ENCODE measurements around the gene RASA2. TPM values are rescaled to one million over a fixed set of nuclear protein-coding genes. Genes with fewer than 3 reads are reported as not detected.

Gene RASA2
- total and polyA plus RNA-seq, 2 of the 8 experiments (the other 6 are each of a cell fraction or from before 2014, with no cell fraction given) = 3.5 to 15.9 TPM

GRCh38 chr3:141507392-141508066 lies 20.7 kb downstream of the RASA2 start:
- H2AFZ ChIP-seq (ENCODE audit: low read length) = no peak overlapping the region
- POLR2A ChIA-PET (ENCODE audit: partially characterized antibody) = no interaction called here
- no peak overlapping the region for H2BK12ac ChIP-seq (ENCODE audit: low read depth, low read length)
- H3K79me1 ChIP-seq (ENCODE audit: low read depth, low read length) = peaks cover 2% of the 10 kb centered on the region
- H4K20me1 ChIP-seq (replicated peaks in 1 of 2; ENCODE audit: control insufficient read depth in 1 of 2, insufficient read depth in 2 of 2, low read length in 2 of 2) = peaks cover 0 to 8% of the 10 kb centered on the region in 2 experiments
- no peak overlapping the region for H2BK5ac ChIP-seq (ENCODE audit: low read depth, low read length)
- H2BK120ac ChIP-seq (replicated peaks; ENCODE audit: low read depth, low read length) = no peak overlapping the region
- no peak for DNase-seq (ENCODE audit: low read depth in 1 of 2, low spot score in 2 of 2)
- H3K4me2 ChIP-seq (ENCODE audit: insufficient read depth in 1 of 2, low read depth in 2 of 2, low read length in 2 of 2) = no peak overlapping the region
- H3K56ac ChIP-seq (replicated peaks; ENCODE audit: insufficient read length, low read depth, low read length) = no peak overlapping the region
- H4K5ac ChIP-seq (ENCODE audit: insufficient read length, low read depth, low read length) = no peak overlapping the region
- TF ChIP-seq CBX8 (IDR thresholded peaks at IDR 0.05; ENCODE audit: borderline replicate concordance, low read depth, low read length) = no peak
- TF ChIP-seq EGR1 (IDR thresholded peaks at IDR 0.05; ENCODE audit: borderline replicate concordance, low read depth, low read length) = no peak
- TF ChIP-seq CTCF (IDR thresholded peaks at IDR 0.05; ENCODE audit: control extremely low read depth in 1 of 3, insufficient read depth in 1 of 3, low read depth in 1 of 3, low read length in 3 of 3) = no peak
- no peak for TF ChIP-seq TAF1 (IDR thresholded peaks at IDR 0.05; ENCODE audit: low read depth, low read length)
- no peak for TF ChIP-seq CHD1 (IDR thresholded peaks at IDR 0.05; ENCODE audit: low read depth, low read length)
- TF ChIP-seq TBP (IDR thresholded peaks at IDR 0.05; ENCODE audit: low read depth, low read length) = no peak
- TF ChIP-seq GTF2F1 (IDR thresholded peaks at IDR 0.05; ENCODE audit: borderline replicate concordance, low read depth, low read length) = no peak
- no peak for TF ChIP-seq POLR2A (IDR thresholded peaks at IDR 0.05; ENCODE audit: control extremely low read depth in 1 of 2, low read depth in 2 of 2, low read length in 2 of 2)
- TF ChIP-seq KDM4A (IDR thresholded peaks at IDR 0.05; ENCODE audit: low read depth, low read length, severe bottlenecking) = no peak
- TF ChIP-seq BACH1 (IDR thresholded peaks at IDR 0.05; ENCODE audit: low read length) = no peak
- H3K14ac ChIP-seq (ENCODE audit: insufficient read length) = no peak overlapping the region
- CTCF ChIA-PET (ENCODE audit: partially characterized antibody) = no interaction called here
- H3K4me3 ChIP-seq (ENCODE audit: extremely low read depth in 1 of 4, insufficient read depth in 2 of 4, low read depth in 3 of 4, low read length in 4 of 4) = no peak overlapping the region
- no peaks in the 10 kb centered on the region; the same call in 1 of the 2 replicates for H3K23me2 ChIP-seq (ENCODE audit: low read depth, low read length)
- H2AK5ac ChIP-seq (ENCODE audit: low read depth, low read length) = no peak overlapping the region
- 84% methylated on average over 3 of the region's 3 CpGs; no CpG with 5 or more reads in 1 of the 2 experiments for WGBS, 2 experiments (ENCODE audit: extremely low coverage in 1 of 2, insufficient coverage in 1 of 2, insufficient read length in 1 of 2, insufficient replicate concordance in 2 of 2, low coverage in 1 of 2, low lambda C conversion rate in 2 of 2, missing lambda C conversion rate in 1 of 2)
- no peak overlapping the region for H4K8ac ChIP-seq (ENCODE audit: extremely low read depth, insufficient read depth, low read length)
- H3K9me3 ChIP-seq (ENCODE audit: insufficient read depth in 2 of 2, low read depth in 1 of 2, low read length in 1 of 2) = no peaks in the 10 kb centered on the region
- H3K9ac ChIP-seq (replicated peaks in 1 of 4; ENCODE audit: extremely low read depth in 1 of 4, low read depth in 3 of 4, low read length in 3 of 4) = no peak overlapping the region
- H3K27ac ChIP-seq (ENCODE audit: low read depth, low read length) = no peak overlapping the region
- H2BK20ac ChIP-seq (ENCODE audit: low read length) = no peak overlapping the region
- no peak overlapping the region for H3K23ac ChIP-seq (ENCODE audit: insufficient read length)
- no peak overlapping the region for H2BK15ac ChIP-seq (ENCODE audit: low read length)
- no peak overlapping the region for H3K18ac ChIP-seq (ENCODE audit: extremely low read depth, low read length)
- no peak overlapping the region for H4K91ac ChIP-seq (replicated peaks; ENCODE audit: insufficient read length, low read length)
- no peaks in the 10 kb centered on the region for H3K27me3 ChIP-seq (replicated peaks in 1 of 4; ENCODE audit: control insufficient read depth in 3 of 4, extremely low read depth in 1 of 4, insufficient read depth in 3 of 4, low read length in 3 of 4)
- H3K4me1 ChIP-seq (replicated peaks in 1 of 4; ENCODE audit: control insufficient read depth in 3 of 4, insufficient read depth in 4 of 4, low read length in 3 of 4) = 0 out of 7 replicates have a peak, but pooled peaks cover 0 to 3% (median 0%) of the 10 kb centered on the region in 4 experiments
- H3K36me3 ChIP-seq (ENCODE audit: control insufficient read depth in 2 of 4, insufficient read depth in 4 of 4, low read length in 3 of 4) = no peaks in the 10 kb centered on the region; a peak in 1 of 8 replicates
- FAIRE-seq = no peak
- H3K79me2 ChIP-seq (ENCODE audit: control insufficient read depth in 1 of 2, insufficient read depth in 2 of 2, low read length in 2 of 2) = peaks cover 0 to 48% of the 10 kb centered on the region in 2 experiments; a peak in 2 of 4 replicates
- H3K4ac ChIP-seq (replicated peaks; ENCODE audit: insufficient read length, low read depth, low read length) = no peak overlapping the region

All from H1 (cell line).